ENCODE results near the gene C9orf85. TPM values are rescaled to one million over a fixed set of nuclear protein-coding genes. Genes with fewer than 3 reads are reported as not detected.

Gene C9orf85
- total and polyA plus RNA-seq, 2 of the 8 experiments (the other 6 are each of a cell fraction or from before 2014, with no cell fraction given) = 6.3 to 14.5 TPM

- Histone ChIP-seq H3K79me2 (ENCODE audit: control insufficient read depth in 1 of 2, insufficient read depth in 2 of 2, low read length in 2 of 2) (peaks cover 3 to 79% of the 10 kb centered on the region in 2 experiments; a peak in 3 of 4 replicates), H2BK12ac (ENCODE audit: low read depth, low read length) (no peak overlapping the region), H3K23me2 (ENCODE audit: low read depth, low read length) (no peaks in the 10 kb centered on the region), H3K4ac (replicated peaks; ENCODE audit: insufficient read length, low read depth, low read length) (no peak overlapping the region), H2AK5ac (ENCODE audit: low read depth, low read length) (no peak overlapping the region), H3K4me1 (replicated peaks in 1 of 4; ENCODE audit: control insufficient read depth in 3 of 4, insufficient read depth in 4 of 4, low read length in 3 of 4) (peaks cover 1 to 14% (median 9%) of the 10 kb centered on the region in 4 experiments; a peak in 4 of 7 replicates), H3K9me3 (ENCODE audit: insufficient read depth in 2 of 2, low read depth in 1 of 2, low read length in 1 of 2) (peaks cover 0 to 3% of the 10 kb centered on the region in 2 experiments; a peak in 1 of 4 replicates), H4K20me1 (replicated peaks in 1 of 2; ENCODE audit: control insufficient read depth in 1 of 2, insufficient read depth in 2 of 2, low read length in 2 of 2) (no peaks in the 10 kb centered on the region), H3K4me3 (ENCODE audit: extremely low read depth in 1 of 4, insufficient read depth in 2 of 4, low read depth in 3 of 4, low read length in 4 of 4) (no peak overlapping the region), H4K91ac (replicated peaks; ENCODE audit: insufficient read length, low read length) (no peak overlapping the region), H2BK15ac (ENCODE audit: low read length) (no peak overlapping the region), H3K23ac (ENCODE audit: insufficient read length) (no peak overlapping the region), H3K79me1 (ENCODE audit: low read depth, low read length) (no peaks in the 10 kb centered on the region; the same call in 1 of the 2 replicates), H4K8ac (ENCODE audit: extremely low read depth, insufficient read depth, low read length) (no peak overlapping the region), H2BK5ac (ENCODE audit: low read depth, low read length) (no peak overlapping the region), H3K9ac (replicated peaks in 1 of 4; ENCODE audit: extremely low read depth in 1 of 4, low read depth in 3 of 4, low read length in 3 of 4) (no peak overlapping the region), H3K18ac (ENCODE audit: extremely low read depth, low read length) (no peak overlapping the region), H3K36me3 (ENCODE audit: control insufficient read depth in 2 of 4, insufficient read depth in 4 of 4, low read length in 3 of 4) (no peaks in the 10 kb centered on the region; a peak in 1 of 8 replicates), H3K27me3 (replicated peaks in 1 of 4; ENCODE audit: control insufficient read depth in 3 of 4, extremely low read depth in 1 of 4, insufficient read depth in 3 of 4, low read length in 3 of 4) (no peaks in the 10 kb centered on the region), H3K14ac (ENCODE audit: insufficient read length) (no peak overlapping the region), H3K27ac (ENCODE audit: low read depth, low read length) (no peak overlapping the region), H4K5ac (ENCODE audit: insufficient read length, low read depth, low read length) (peak overlapping the region; percentile 54), H2AFZ (ENCODE audit: low read length) (no peak overlapping the region), H3K56ac (replicated peaks; ENCODE audit: insufficient read length, low read depth, low read length) (no peak overlapping the region), H2BK120ac (replicated peaks; ENCODE audit: low read depth, low read length) (no peak overlapping the region), H3K4me2 (ENCODE audit: insufficient read depth in 1 of 2, low read depth in 2 of 2, low read length in 2 of 2) (no peak overlapping the region), H2BK20ac (ENCODE audit: low read length) (no peak overlapping the region)
- DNase-seq (ENCODE audit: low read depth in 1 of 2, low spot score in 2 of 2) (no peak), FAIRE-seq (no peak)
- no peak for TF ChIP-seq MAX (IDR thresholded peaks at IDR 0.05)
- TF ChIP-seq TAF7 (optimal IDR thresholded peaks at IDR 0.05; ENCODE audit: borderline replicate concordance, low read depth, low read length) = no peak
- TF ChIP-seq EP300 (IDR thresholded peaks at IDR 0.05; ENCODE audit: borderline replicate concordance in 1 of 2, low read depth in 2 of 2, low read length in 2 of 2) = no peak
- TF ChIP-seq CEBPB (IDR thresholded peaks at IDR 0.05; ENCODE audit: low read depth, low read length) = no peak
- TF ChIP-seq HDAC6 (IDR thresholded peaks at IDR 0.05; ENCODE audit: low read depth, low read length) = no peak
- TF ChIP-seq JUND (IDR thresholded peaks at IDR 0.05; ENCODE audit: low read length) = no peak
- no peak for TF ChIP-seq EGR1 (IDR thresholded peaks at IDR 0.05; ENCODE audit: borderline replicate concordance, low read depth, low read length)
- no peak for TF ChIP-seq ATF3 (IDR thresholded peaks at IDR 0.05; ENCODE audit: insufficient read depth, low read depth, low read length)
- TF ChIP-seq CTBP2 (IDR thresholded peaks at IDR 0.05; ENCODE audit: borderline replicate concordance, insufficient read depth, insufficient read length, low read length) = no peak
- TF ChIP-seq SP2 (IDR thresholded peaks at IDR 0.05; ENCODE audit: low read length) = no peak
- no peak for TF ChIP-seq SP4 (IDR thresholded peaks at IDR 0.05; ENCODE audit: low read length)
- no peak for TF ChIP-seq SP1 (IDR thresholded peaks at IDR 0.05; ENCODE audit: low read depth, low read length)
- CTCF ChIA-PET (ENCODE audit: partially characterized antibody) = interaction anchor here (0.7 to 0.9 kb wide), 2 partner anchors 11 to 24 kb away, joined by 3 read pairs; no protein-coding TSS in a partner anchor
- POLR2A ChIA-PET (ENCODE audit: partially characterized antibody) = interaction anchor here (0.6 to 4.0 kb wide), 3 partner anchors 11 to 17 kb away, joined by 3 to 25 read pairs (median 4); partner anchors contain the start of genes ABHD17B and C9orf85
These were observed 14.4 kb downstream of the C9orf85 start for GRCh38 chr9:71925834-71926233.
